Astrocyte of the cerebellum (primary cell): ENCODE measurements around the gene MESD.

Experiments used
- DNase-seq: peaks from one replicate; pipeline ENCODE4 v3.0.0-alpha.2; 2011; ENCODE audit warnings: low read depth
- H3K4me3 ChIP-seq: 2 replicates; pipeline ENCODE4 v1.5.1; 2011; ENCODE audit warnings: mild to moderate bottlenecking, low read depth, low read length, moderate library complexity
- CTCF ChIP-seq: IDR thresholded peaks from 2 replicates; pipeline ENCODE4 v1.5.1; 2012; ENCODE audit warnings: low read length, low read depth, moderate library complexity, mild to moderate bottlenecking; ENCODE audit errors: missing control alignments
- in situ Hi-C: cut with HindIII; loops from 2 replicates; pipeline ENCODE4 v1.10.0; 2017; ENCODE audit warnings: low sequenced_read_pairs

Gene MESD

GRCh38 chr15:80951941-80952340 is 37.7 kb downstream of the MESD start:
- H3K4me3 ChIP-seq = no peak overlapping the region
- no peak for TF ChIP-seq CTCF
- in situ Hi-C loops = no loop called here
- no peak for DNase-seq

GRCh38 chr15:80950291-80951078 is 39.1 kb downstream of the MESD start:
- TF ChIP-seq CTCF = no peak
- in situ Hi-C loops = no loop called here

GRCh38 chr15:80949756-80950155 is 39.9 kb downstream of the MESD start:
- no peak overlapping the region for H3K4me3 ChIP-seq
- in situ Hi-C loops = no loop called here
- DNase-seq = no peak
- no peak for TF ChIP-seq CTCF

More at GRCh38 chr15:80950291-80951078, 39.1 kb downstream of the MESD start:
- H3K4me3 ChIP-seq = no peak overlapping the region
- DNase-seq = no peak

DNA sequence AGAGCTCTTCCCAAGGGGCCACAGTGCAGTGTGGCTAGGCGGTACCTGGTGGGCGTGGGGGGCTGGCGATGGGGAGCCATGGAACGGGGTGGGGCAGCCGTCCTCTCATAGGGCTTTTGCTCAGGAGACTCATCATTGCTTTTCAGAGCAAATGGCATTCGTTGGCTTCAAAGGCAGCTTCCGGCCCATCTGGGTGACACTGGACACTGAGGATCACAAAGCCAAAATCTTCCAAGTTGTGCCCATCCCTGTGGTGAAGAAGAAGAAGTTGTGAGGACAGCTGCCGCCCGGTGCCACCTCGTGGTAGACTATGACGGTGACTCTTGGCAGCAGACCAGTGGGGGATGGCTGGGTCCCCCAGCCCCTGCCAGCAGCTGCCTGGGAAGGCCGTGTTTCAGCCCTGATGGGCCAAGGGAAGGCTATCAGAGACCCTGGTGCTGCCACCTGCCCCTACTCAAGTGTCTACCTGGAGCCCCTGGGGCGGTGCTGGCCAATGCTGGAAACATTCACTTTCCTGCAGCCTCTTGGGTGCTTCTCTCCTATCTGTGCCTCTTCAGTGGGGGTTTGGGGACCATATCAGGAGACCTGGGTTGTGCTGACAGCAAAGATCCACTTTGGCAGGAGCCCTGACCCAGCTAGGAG is 40.8 kb downstream of the MESD start:
- in situ Hi-C loops = no loop called here
- TF ChIP-seq CTCF = no peak
- no peak overlapping the region for H3K4me3 ChIP-seq
- DNase-seq = no peak

GRCh38 chr15:80946576-80946975 is 43.0 kb downstream of the MESD start:
- H3K4me3 ChIP-seq = no peak overlapping the region
- TF ChIP-seq CTCF = no peak
- no peak for DNase-seq
- in situ Hi-C loops = no loop called here

- DNase-seq = no peak
- TF ChIP-seq CTCF = no peak
- in situ Hi-C loops = no loop called here
- no peak overlapping the region for H3K4me3 ChIP-seq
Measured at GRCh38 chr15:80945605-80946004, 44.0 kb downstream of the MESD start.
